GM19193 (cell line): ENCODE results near the gene TMC6.

ENCODE experiments used
- POLR2A ChIP-seq: IDR thresholded peaks from 4 replicates; pipeline ENCODE4 v1.6.1; 2011; ENCODE audit not compliant: insufficient read depth, insufficient read length; ENCODE audit errors: extremely low read depth

The TMC6 gene

DNA sequence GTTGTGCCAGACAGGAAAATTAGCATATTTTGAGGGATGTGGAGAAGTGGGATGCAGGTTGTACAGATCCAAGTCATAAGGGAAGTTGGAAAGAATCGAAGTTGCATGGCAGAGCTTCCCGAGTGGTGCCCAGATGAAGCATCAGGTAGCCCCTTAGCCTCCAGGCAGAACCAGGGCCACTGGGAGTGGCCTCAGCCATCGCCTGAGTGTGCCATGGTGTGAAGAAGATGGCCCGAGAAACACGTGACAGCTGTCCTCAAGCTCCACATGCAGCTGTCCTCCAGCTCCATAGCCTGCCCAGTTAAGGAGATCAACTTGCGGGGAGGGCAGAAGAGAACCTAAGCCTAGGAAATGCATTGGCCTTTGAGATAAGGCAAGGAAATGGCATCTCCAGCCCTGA lies 33.5 kb downstream of the TMC6 start:
- TF ChIP-seq POLR2A, result no peak

DNA sequence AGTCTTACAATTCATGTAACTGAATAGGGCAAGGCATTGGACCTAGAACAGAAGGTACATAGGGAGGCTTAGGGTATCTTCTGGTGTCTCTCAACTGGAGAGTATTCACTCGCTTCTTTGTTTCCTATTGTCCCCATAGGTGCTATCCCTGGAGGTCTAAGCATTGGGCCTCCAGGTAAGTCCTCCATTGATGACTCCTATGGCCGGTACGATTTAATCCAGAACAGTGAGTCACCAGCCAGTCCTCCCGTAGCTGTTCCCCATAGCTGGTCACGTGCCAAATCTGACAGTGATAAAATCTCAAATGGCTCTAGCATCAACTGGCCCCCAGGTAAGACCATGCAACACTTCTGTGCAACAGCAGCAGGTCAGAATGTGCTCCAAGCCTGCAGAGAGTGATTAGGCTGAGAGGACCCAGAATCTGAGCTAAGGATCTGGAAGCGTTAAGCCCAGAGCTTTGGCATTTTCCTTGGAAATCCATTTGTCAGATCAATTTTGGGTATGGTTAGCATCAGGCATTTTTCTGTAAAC lies 35.7 kb downstream of the TMC6 start:
- no peak for TF ChIP-seq POLR2A

DNA sequence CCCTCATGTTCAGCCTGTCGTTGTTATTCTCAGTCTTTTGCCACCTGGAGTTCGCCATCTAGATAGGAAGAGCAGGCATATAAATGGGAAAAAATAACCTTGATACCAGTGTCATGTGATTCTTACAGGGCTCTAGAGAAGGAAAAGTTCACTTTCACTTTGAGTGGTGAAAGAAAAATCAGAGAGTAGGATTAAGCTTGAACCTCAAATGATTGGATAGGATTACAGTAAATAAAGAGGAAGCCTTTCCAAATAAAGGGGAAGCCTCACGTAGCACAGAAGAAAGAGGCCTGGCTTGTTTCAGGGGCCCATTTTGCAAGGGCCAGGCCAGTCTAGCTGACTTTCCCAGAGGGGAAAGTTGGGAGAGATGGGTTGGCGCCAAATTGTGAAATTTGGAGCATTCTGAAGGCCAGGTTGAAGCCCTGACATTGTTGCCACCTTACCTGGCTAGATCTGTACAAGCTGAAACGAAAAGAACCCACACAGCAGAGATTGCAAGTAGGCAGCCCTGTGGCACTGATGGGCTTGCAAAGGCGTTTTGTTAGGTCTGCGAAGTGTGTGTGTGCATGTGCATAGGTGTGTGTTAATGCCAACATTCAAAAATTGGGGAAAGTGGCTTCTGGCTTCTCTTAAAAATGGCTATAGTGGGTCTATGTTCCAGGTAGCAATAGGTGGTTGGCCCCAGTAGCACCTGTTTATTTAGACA lies 38.8 kb downstream of the TMC6 start:
- no peak for TF ChIP-seq POLR2A

DNA sequence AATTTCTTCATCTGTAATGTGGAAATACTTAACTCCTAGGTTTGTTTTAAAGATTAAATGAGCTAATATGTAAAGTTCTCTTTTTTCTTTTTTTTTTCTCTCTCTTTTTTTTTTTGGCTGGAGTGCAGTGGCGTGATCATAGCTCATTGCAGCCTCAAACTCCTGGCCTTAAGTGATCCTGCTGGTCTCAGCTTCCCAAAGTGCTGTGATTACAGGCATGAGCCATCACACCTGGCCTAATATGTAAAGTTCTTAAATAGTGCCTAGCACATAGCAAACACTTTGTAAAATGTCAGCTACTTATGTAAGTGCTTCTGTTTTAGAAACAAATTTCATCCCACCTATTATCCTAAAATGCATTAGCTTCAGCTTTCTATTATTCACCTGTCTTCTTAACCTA lies 40.0 kb downstream of the TMC6 start:
- no peak for TF ChIP-seq POLR2A

DNA sequence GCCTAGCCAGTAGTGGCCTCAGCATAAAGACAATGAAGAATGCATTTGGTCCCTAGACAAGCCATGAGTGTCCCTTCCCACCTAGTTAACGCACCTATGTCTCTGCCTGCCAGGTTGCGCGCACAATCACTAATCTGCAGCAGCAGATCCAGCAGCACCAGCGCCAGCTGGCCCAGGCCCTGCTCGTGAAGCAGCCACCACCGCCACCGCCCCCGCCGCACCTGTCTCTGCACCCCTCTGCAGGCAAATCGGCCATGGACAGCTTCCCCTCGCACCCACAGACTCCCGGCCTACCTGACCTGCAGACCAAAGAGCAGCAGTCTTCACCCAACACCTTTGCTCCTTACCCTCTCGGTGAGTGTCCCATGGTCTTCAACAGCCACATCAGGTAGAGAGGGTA lies 41.8 kb downstream of the TMC6 start:
- no peak for TF ChIP-seq POLR2A

DNA sequence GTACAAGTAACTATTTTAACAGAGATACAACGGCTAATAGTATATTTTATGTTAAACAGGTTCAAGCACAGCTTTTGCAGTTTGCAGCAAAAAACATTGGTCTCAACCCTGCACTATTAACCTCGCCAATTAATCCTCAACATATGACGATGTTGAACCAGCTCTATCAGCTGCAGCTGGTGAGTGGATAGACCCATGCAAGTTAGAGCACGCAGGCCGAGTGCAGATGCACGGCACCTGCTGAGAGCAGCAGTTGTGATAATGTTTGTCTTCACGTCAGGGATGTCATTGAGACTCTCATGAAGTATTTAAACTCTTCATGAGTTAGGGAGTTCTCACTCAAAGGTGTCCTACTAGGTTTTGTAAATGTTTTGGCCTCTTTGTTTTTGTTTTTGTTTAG lies 45.6 kb downstream of the TMC6 start:
- TF ChIP-seq POLR2A, result no peak

DNA sequence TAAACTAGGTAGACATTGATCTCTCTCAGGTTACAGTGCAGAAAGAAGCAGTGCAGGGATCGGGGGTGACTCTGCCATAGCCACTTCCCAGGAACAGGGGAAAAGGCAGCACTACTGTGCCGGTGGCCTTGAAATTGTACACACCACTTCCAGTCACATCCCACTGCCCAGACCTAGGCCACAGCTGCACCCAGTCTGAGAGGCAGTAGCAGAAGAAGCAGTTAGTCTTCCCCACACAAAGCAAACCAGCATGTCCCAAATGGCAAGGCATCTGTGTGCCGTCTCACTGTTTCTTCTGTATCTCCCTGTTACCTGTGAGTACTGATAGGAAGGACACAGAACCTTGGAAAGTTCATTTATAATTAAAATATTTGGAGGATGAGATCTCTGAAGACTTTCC lies 47.0 kb downstream of the TMC6 start:
- TF ChIP-seq POLR2A, result no peak

DNA sequence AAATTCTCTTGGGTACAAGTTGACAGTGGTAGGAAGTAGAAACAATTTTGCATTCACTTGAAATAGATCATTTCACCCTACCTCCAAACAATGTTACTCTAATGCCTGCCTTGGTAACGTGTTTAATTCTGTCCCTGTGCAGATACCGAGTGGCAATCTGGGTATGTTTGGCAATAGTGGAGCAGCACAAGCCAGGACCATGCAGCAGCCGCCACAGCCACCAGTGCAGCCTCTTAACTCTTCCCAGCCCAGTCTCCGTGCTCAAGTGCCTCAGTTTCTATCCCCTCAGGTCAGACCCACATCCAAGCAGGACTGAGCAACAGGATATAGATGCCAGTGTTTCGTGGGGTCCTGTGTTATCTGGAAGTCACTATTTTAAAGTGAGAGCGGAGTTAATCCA lies 49.3 kb downstream of the TMC6 start:
- TF ChIP-seq POLR2A, result no peak

DNA sequence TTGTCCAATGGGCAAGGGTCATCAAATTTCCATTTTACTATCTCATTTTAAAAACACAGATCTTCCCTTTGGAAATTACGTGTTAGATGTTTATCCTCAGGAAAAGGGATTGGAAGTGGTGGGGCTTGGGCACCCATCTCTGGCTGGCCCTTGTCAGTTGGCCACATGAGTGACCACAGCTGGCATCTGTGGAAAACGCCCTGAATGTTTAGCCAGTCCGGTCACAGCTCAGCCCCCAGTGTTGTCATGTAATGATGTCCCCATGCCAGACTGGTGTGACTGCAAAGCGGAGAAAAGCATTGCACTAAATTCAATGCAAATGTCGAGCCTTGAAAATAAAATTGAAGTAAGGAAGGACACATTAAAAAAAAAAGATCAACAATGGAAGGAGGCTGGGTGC lies 53.0 kb downstream of the TMC6 start:
- no peak for TF ChIP-seq POLR2A

DNA sequence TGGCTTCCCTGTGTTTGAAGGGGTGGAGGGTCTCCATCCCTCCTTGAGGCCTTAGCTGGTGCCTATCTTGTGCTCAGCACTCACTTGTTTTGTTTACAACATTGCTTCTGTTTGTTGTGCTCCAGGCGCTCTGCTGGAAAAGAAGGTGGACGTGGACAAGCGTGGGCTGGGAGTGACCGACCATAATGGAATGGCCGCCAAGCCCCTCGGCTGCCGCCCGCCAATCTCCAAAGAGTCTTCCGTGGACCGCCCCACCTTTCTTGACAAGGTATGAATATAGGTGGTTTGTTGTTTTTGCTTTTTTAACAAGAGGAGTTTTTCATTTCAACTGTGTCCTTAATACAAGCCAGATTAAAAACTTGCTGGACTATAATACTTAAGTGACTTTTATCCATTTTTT lies 53.5 kb downstream of the TMC6 start:
- TF ChIP-seq POLR2A, result no peak

DNA sequence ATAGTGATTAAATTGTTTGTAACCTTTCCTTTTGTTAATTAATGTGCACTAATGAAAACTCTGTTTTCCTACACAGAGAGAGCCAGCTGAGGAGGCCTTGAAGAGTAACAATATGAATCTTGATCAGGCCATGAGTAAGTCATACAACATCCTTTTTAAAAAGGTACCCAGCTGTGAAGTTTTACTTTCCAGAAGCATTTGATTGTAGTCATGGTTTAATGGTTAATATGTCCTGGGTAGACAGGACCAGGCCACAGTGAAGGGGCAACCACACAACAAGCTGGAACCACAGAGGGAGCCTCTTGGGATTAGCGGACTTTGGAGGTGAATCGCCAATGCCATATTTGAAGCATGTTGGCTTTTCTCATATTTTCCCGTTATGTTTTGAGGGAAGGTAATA lies 55.6 kb downstream of the TMC6 start:
- no peak for TF ChIP-seq POLR2A

DNA sequence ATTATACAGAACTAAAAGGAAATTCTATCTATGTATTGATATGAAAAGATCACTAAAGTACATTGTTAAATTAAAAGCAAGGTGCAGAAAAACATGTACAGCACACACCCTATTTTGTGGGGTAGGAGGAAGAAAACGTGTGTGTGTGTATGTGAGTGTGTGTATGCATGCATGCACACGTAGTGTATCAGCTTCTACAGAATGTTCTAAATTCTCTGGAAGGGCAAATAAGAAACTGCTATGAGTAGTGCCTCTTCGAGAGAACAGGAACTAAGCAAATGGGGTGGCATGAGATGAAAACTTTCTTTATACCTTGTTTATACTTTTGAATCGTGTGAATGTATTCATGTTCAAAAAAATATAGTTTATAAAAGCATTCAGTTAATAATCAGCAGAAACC lies 58.9 kb downstream of the TMC6 start:
- TF ChIP-seq POLR2A, result no peak

DNA sequence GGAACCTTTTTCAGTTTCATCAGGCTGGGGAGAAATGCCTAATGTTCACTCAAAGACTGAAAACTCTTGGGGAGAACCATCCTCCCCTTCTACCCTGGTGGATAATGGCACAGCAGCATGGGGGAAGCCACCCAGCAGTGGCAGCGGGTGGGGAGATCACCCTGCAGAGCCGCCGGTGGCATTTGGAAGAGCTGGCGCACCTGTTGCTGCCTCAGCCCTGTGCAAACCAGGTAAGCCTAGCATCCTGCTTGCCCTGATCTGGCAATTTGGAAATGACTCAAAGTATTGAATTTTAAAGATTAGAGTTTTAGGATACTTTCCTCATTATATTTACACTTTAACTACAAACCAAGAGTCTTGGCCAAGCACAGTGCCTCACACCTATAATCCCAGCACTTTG lies 63.8 kb downstream of the TMC6 start:
- TF ChIP-seq POLR2A, result no peak

DNA sequence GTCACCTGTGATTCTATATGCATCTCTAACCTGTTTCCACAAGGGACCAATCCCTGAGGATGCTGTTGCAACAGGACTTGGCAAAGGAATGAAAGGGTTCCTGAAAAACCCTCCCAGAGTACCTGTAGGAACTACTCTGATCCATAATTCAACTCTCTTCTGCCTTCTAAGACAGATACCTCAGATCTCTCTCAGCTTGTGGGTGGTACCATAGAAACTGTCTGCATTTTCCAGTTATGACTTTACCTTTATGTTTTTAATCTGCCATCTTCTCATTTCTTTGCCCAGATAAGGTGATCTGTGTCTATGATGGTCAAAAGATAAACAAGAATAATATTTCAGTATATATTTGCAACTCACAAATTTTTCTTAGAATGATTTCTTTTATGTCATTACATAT lies 65.1 kb downstream of the TMC6 start:
- no peak for TF ChIP-seq POLR2A

DNA sequence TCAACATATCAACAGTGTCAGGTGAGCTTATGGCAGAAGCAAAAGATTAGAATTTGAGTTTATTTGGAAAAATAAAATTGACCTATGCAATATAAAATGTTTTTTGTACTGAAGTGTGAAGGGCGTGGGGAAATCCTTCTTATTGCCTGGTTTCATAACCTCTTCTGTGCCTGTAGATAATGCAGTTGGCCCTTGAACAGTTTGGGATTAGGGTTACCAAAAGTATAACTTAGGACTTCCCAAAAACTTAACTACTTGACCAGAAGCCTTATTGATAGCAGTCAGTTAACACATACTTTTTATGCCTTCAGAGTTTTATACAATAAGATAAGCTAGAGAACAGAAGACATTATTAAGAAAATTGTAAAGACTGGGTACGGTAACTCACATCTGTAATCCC lies 66.0 kb downstream of the TMC6 start:
- TF ChIP-seq POLR2A, result no peak
